Inflammatory macrophage treated with lipopolysaccharide for 4 hours (primary cell): ENCODE measurements around the gene IGFLR1.
"Not testable (repeated sequence)": the region's sequence is repeated elsewhere in the genome, so short reads cannot be mapped to it uniquely, and the experiment has no call there.

Source experiments
- DNase-seq: peaks from one replicate; pipeline ENCODE4 v3.0.0-alpha.2; 2020

IGFLR1 gene

GRCh38 chr19:35739275-35740107 is 2.8 kb downstream of the IGFLR1 start:
- DNase-seq, result no peak

- no peak for DNase-seq
These were observed 3.4 kb downstream of the IGFLR1 start for GRCh38 chr19:35738887-35739229.

DNA sequence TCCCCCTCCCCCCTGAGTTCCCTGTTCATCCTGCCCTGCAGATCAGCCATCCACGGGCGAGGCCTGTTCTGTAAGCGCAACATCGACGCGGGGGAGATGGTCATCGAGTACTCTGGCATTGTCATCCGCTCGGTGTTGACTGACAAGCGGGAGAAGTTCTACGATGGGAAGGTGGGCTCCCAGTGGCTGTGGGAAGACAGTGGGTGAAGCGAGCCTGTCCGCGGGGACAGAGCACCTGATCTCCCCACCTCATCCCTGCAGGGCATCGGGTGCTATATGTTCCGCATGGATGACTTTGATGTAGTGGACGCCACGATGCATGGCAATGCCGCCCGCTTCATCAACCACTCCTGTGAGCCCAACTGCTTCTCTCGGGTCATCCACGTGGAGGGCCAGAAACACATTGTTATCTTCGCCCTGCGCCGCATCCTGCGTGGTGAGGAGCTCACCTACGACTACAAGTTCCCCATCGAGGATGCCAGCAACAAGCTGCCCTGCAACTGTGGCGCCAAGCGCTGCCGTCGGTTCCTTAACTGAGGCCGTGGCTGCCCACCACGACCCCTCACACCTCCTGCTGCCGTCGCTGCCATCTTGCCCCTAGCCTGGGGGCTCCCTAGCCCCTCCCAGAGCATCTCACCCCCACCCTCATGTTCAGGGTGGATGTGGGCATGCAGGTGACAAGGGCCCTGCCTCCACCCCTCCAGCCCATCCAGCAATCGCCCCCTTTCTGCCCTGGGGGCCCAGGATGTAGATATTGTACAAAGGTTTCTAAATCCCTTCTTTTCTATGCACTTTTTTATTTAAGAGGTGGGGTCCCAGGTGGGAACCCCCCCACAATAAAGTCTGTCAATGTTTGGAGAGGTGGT is 4.0 kb downstream of the IGFLR1 start:
- DNase-seq, result no peak

DNA sequence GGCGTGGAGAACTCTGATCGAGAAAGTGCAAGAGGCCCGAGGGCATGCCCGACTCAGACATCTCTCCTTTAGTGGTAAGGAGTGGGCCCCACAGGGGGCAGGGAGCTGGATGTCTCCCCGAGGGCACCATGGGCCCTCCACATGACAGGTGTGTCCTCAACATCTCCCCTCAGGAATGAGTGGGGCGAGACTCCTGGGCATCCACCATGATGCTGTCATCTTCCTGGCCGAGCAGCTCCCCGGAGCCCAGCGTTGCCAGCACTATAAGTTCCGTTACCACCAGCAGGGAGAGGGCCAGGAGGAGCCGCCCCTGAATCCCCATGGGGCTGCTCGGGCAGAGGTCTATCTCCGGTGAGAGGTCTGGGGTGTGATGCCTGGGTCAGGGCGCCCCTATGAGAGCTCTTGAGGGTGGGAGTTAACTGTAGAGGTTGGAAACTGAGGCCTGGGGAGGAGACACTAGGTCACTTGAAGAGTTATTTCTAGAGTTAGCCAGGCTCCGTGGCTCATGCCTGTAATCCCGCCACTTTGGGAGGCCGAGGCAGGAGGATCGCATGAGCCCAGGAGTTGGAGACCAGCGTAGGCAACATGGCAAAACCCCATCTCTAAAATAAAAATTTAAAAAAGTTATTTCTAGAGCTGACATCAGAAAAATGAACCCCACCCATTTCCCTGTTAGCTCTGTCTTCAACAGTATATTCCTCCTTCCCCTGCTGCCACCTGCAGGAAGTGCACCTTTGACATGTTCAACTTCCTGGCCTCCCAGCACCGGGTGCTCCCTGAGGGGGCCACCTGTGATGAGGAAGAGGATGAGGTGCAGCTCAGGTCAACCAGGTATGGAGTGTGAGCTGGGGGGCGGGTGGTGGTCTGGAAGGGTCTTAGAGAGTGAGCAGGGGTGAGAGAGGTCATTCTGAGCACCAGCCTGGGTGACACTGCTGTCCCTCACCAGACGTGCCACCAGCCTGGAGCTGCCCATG is 5.1 kb downstream of the IGFLR1 start:
- no peak for DNase-seq

DNA sequence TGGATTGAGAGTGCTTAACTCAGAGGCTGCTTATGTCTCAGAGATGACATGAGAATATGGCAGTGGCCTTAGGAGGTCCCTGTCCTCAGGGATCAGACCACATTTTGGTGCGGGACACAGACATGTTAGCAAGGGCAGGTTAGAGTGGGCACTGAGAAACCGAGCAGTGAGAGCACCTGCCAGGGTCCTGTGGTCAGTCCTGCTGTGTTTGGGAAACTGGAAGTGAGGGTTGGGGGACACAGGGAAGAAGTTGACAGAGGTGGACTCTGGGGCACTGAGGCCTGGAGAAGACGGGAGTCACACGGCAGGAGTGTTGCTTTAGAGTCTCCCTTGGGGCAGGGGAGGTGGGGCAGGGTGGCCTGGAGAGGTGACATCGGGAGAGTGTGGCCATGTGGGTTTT is 7.4 kb downstream of the IGFLR1 start:
- DNase-seq, result no peak

GRCh38 chr19:35734273-35734672 is 8.0 kb downstream of the IGFLR1 start:
- DNase-seq, result no peak

DNA sequence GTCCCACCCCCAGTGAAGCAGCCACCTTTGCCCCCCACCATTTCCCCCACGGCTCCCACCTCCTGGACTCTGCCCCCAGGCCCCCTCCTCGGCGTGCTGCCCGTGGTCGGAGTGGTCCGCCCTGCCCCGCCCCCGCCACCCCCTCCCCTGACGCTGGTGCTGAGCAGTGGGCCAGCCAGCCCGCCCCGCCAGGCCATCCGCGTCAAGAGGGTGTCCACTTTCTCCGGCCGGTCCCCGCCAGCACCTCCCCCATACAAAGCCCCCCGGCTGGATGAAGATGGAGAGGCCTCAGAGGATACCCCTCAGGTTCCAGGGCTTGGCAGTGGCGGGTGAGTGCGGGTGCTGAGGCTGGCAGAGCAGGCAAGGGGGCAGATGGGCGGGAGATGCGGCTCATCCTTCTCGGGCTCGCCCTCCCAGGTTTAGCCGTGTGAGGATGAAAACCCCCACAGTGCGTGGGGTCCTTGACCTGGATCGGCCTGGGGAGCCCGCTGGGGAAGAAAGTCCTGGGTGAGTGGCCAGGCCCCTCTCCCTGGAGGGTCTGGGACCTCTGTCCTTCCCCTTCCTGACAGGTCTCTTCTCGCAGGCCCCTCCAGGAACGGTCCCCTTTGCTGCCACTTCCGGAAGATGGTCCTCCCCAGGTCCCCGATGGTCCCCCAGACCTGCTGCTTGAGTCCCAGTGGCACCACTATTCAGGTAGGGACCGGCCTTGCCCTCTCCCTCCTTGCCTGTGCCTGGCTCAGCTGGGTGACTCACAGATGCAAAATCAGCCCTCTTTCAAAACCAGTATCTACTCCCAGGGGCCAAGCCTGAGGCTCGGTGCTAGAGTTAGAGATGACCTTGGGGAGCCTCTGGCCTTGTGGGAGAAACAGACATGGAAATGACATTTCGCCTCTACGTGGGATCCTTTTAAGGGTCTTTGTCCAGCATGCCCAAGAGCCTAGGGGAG is 8.8 kb downstream of the IGFLR1 start:
- no peak for DNase-seq

DNA sequence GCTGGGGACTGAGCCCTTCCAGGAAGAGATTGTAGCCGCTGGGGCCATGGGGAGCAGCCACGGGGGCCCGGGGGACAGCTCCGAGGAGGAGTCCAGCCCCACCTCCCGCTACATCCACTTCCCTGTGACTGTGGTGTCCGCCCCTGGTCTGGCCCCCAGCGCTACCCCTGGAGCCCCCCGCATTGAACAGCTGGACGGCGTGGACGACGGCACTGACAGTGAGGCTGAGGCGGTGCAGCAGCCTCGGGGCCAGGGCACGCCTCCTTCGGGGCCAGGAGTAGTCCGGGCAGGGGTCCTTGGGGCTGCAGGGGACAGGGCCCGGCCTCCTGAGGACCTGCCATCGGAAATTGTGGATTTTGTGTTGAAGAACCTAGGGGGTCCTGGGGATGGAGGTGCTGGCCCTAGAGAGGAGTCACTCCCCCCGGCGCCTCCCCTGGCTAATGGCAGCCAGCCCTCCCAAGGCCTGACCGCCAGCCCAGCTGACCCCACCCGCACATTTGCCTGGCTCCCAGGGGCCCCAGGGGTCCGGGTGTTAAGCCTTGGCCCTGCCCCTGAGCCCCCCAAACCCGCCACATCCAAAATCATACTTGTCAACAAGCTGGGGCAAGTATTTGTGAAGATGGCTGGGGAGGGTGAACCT is 9.6 kb downstream of the IGFLR1 start:
- no peak for DNase-seq

DNA sequence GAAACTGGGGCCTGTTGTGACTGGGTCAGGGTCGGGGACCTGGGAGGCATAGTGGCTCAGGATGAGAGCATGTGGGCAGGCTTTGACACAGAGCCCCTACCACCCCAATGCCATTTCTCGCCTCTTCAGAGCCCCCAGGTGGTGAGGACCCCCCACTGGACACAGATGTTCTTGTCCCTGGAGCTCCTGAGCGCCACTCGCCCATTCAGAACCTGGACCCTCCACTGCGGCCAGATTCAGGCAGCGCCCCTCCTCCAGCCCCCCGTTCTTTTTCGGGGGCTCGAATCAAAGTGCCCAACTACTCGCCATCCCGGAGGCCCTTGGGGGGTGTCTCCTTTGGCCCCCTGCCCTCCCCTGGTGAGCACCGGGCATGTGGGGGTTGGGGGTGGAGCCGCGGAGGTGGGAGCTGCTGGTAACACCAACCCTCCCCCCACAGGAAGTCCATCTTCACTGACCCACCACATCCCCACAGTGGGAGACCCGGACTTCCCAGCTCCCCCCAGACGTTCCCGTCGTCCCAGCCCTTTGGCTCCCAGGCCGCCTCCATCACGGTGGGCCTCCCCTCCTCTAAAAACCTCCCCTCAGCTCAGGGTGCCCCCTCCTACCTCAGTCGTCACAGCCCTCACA is 10.4 kb downstream of the IGFLR1 start:
- no peak for DNase-seq

DNA sequence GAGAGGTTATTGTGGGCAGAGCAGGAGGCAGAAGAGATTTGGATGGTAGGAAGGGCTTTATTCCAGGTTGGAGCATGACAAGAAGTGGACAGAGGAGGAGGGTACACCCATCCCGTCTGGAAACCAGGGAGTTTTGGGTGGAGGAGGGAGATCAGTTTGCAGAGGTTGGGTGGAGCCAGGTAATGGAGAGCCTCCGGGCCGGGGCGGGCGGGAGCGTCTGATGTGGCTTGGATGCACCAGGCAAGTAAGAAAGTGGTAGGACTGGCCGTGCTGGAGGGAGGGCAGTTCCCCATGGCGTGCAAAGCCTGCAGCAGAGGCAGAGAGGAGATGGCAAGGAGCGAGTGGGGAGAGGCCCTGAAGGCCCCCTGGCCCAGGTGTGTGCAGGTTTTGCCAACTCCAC is 10.9 kb downstream of the IGFLR1 start:
- no peak for DNase-seq

DNA sequence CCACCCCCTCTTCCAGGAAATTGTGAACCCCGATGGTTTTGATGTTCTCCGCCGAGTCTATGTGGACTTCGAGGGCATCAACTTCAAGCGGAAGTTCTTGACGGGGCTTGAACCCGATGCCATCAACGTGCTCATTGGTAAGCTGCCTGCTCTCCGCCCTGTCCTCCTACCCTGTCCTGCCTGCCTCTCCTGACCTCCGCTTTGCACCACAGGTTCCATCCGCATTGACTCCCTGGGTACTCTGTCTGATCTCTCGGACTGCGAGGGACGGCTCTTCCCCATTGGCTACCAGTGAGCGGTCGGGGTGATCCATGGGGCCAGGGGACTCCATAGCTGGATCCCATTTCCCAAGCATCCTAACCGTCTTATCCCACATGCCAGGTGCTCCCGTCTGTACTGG is 11.9 kb downstream of the IGFLR1 start:
- DNase-seq, result no peak

GRCh38 chr19:35729763-35730162 is 12.5 kb downstream of the IGFLR1 start:
- no peak for DNase-seq

DNA sequence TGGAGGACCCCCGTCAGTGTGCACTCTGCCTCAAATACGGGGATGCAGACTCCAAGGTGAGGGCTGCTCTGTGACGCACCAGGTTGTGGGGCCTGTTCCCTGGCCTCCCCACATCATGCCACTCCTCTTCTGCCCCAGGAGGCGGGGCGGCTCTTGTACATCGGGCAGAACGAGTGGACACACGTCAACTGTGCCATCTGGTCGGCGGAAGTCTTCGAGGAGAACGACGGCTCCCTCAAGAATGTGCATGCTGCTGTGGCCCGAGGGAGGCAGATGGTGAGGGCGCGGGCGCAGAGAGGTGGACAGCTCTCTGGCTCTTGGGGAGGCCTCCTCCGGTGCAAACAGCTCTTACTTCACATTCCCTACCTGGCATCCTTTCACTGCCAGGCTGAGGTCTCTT is 13.2 kb downstream of the IGFLR1 start:
- DNase-seq, result no peak

- no peak for DNase-seq
These were observed 14.1 kb downstream of the IGFLR1 start for GRCh38 chr19:35727956-35728706.

- no peak for DNase-seq
These were observed 14.9 kb downstream of the IGFLR1 start for GRCh38 chr19:35727053-35727955.

GRCh38 chr19:35725216-35725861 is 16.9 kb downstream of the IGFLR1 start:
- no peak for DNase-seq

- DNase-seq, result no peak
These were observed 17.7 kb downstream of the IGFLR1 start for GRCh38 chr19:35724560-35724959.

GRCh38 chr19:35724132-35724531 is 18.1 kb downstream of the IGFLR1 start:
- not testable (repeated sequence) for DNase-seq
